ENCODE data around the gene GMDS.
A peak's percentile ranks its signal among the peaks of the same experiment; 100 is the strongest.

The GMDS gene

GRCh38 chr6:1895721-1896120, 349.7 kb downstream of the GMDS start:
- ATAC-seq = no peak

DNA sequence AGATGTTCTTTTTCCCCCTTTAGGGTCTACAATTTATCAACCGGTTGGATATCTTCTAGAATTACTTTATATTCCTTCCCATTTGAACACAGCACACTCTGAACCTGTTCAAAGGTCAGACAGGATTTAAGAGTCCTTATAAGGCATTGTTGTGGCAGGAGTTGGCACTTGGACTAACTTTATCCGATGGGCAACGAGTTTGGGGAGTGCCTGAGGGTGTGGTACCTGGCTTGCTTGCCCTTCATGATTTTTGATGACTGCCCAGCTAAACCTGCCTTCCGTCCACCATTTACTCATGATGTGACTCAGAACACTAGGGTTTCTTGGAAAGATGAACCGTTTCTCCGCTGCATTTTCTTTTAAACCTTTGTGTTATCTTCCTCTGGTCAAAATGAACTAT, 350.5 kb downstream of the GMDS start:
- no peak for ATAC-seq
- no peak for DNase-seq

More at GRCh38 chr6:1895721-1896120, 349.7 kb downstream of the GMDS start:
- DNase-seq = no peak

DNA sequence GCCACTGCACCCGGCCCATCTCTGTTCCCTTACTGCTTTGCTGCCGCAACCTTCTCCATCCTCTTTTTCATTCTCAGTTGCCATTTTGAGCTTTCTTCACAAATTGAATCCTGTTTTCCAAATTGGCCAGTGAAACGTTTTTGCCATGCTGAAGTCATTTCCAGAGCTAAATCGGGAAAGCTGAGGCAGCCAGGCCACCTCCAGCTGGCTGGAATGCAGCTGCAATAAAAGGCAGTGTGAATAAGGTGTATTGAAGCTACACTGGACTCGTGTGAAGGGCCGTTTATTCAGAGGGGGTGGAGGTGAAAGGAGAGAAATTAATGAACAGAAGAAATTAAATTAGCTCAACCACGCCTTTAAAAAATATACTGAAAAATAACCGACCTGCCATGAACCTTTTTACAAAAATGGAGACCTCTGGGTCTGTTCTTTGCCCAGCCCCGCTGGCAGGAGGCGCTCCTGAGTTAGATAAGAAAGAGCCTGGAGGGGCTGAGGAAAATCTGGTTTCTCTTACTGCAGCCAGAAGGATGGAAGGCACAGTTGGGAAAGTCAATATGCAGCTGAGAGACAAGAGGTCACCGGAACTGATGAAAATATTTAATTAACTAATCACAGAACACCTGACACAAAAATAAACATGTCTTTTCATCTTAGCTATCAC, 351.8 kb downstream of the GMDS start:
- ATAC-seq = no peak
- no peak for DNase-seq

GRCh38 chr6:1892716-1893115, 352.7 kb downstream of the GMDS start:
- no peak for ATAC-seq

DNA sequence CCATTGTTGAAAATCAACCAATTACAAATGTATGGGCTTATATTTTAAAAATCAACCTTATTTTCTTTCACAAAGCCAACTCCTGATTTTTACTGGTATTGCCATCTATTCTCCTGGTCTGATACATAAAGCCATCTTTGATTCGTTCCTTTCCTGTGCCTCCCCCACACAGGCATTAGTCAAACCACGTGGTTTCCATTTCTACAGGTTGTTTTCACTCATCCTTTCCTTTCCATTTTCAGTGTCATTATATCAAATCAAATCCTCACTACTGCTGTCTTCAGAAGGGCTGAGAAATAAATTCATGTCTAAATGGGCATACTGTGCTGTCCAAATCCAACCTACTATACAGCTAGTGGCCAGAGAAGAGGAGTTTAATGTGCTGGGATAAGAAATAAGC, 354.4 kb downstream of the GMDS start:
- DNase-seq (no peak), ATAC-seq (peak; percentile 71)

More at GRCh38 chr6:1892716-1893115, 352.7 kb downstream of the GMDS start:
- DNase-seq = no peak

DNA sequence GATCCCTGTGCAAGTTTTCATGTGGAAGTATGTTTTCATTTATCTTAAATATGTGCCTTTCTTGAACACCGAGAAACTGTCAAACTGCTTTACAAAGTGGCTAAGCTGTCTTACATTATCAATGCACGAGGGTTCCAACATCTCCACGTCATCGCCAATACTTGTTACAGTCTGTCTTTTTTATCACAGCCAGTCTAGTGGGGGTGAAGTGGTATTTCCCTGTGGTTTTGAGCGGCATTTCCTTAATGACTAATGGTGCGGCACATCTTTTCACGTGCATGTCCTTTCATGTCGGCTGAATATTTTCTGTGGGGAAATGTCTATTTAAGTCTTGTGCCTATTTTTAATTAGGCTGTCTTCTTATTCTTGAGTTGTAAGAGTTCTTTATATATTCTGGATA, 355.3 kb downstream of the GMDS start:
- no peak for ATAC-seq
- DNase-seq = no peak

DNA sequence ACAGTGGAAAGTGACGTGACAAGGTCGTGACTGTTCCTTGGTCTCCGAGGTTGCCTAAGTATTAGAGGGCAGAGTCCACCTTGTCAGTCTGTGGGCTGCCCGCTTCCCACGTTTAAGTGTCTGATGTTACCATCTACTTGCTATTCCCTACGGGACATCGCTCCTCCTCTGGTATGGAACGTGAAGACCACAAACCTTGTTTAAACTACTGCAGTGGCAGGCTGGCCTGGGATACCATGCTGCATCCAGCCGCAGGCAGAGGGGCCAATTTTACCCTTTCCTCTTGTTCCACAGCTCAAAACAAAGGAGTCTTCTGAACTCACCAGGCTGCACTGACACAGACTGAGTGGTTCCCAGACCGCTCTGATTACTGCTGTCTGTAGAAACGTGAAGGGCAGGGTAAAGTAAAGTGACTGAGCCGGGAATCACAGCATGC, 359.8 kb downstream of the GMDS start:
- DNase-seq (no peak), ATAC-seq (no peak)

- no peak for DNase-seq
- no peak for ATAC-seq
These were observed 361.1 kb downstream of the GMDS start for GRCh38 chr6:1884313-1884712.

GRCh38 chr6:1878330-1878729, 367.1 kb downstream of the GMDS start:
- ATAC-seq = no peak
- no peak for DNase-seq

DNA sequence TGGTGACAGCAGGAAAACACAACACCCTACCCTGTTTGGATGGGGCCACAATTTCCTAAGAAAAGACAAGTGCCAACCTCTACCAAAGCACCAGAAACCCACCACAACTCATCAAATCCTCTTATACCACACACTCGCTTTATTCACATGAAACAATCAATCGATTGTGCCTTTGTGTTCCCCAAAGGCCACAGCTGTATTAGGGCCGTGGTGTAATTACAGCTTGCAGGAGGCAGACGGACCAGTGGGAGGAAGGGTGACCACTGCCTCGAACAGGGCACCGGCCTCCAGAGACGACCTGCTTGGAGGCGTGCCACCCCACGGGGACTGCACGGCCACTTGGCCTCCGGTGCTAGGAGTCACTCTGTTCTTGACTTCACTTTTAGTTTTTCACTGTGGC, 371.6 kb downstream of the GMDS start:
- ATAC-seq = no peak
- no peak for DNase-seq

DNA sequence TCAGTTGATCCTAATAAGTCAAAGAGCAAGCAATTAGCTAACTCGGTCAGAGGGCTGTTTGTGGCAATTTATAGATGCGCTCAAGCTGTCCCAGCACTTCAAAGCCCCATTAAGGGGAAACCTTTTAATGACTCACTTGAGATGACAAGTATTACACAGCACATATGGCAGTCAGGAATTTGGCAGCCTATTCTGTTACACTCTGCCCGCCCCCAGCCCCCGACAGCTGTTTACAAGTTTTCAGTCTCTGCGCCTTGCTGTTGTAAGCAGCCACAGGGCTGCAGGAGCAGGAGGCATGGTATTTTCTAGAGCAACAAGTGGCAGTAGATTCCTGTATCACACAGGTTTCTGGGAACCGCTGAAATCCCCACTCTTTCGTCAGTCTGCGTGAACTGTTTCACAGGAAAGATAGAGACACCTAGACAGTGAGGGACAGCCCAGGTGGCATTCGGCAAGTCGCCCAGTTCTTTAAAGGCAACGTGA, 372.7 kb downstream of the GMDS start:
- ATAC-seq = no peak
- DNase-seq = no peak

GRCh38 chr6:1871724-1872315, 373.6 kb downstream of the GMDS start:
- ATAC-seq = no peak
- DNase-seq = no peak

- ATAC-seq = no peak
- no peak for DNase-seq
These were observed 374.5 kb downstream of the GMDS start for GRCh38 chr6:1870932-1871331.

DNA sequence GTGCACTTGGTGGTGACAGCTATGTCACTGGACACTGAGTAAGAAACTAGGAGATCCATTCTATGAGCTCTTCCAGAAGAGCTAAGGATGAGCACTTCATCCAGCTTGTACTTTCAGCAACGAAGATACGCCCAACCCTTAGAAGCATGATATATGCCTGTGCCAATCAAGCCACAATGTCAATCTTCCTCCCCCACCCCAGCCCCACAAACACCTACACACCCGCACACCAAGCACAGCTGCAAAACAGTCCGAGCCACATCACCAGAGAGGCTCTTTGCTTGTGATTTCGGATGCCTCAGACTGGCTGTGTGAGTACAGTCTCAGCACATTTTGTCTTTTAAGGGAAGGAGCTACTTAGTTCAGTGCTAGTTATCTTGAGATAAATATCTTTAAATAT, 375.2 kb downstream of the GMDS start:
- ATAC-seq = no peak

DNA sequence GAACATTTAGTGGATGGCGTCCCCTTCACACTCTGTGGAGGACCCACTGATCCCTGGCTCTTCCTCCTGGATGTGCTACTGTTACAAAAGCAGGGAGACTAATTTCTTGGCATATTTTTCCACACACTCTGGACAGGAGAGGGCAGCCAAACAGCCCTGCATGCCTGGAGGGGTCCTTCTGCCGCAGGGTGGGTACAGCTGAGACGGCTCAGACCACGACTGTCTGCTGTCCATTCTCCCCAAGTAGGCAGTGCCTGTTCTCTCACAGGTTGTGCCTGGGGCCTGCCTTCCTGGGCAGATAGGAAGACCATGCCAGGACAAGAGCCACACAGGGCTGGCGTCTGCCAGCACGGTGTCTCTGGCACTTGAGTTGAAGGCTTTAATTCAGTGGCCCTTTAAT, 375.6 kb downstream of the GMDS start:
- no peak for DNase-seq
- ATAC-seq = peak; percentile 28

More for the DNA sequence above, 375.2 kb downstream of the GMDS start:
- DNase-seq = no peak

- no peak for ATAC-seq
- no peak for DNase-seq
These were observed 376.1 kb downstream of the GMDS start for GRCh38 chr6:1869308-1869707.

GRCh38 chr6:1868561-1869261, 376.7 kb downstream of the GMDS start:
- ATAC-seq (no peak), DNase-seq (no peak)

DNA sequence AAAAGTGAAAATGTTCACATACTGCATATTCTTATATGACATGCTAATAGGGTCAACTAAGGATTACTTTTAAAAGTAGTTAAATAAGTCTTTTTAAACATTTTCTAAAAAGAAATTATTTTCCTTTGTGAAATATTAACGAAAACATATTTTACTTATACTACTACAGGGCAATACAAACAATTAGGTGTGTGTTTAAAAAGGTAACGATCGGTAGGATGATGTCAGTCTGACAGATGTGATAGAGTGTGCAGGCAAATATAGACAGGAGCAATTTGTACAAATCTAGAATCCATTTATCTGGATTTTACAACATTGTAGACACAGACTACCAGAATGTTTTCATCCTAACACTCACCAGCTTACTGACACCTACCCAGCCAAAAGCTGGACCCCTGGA, 378.2 kb downstream of the GMDS start:
- no peak for ATAC-seq

DNA sequence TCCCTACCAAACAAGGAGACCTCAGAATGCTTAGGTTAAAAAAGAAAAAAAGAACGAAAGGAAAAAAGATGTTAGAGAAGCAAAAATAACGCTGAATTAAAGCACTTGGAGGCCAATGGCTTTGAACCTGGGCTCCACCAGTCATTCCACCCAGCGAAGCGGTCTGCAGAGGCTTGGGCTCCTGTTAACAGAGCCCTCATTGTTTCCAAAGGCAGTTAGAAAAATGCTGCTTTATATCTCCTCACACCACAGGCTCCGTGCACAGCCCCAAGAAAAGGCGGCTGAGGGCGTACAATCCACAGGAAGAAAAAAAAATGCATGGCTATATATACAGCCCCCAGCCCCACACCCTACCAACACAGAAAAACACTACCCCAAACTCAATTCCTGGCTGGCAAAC, 379.8 kb downstream of the GMDS start:
- ATAC-seq (no peak), DNase-seq (no peak)

More for the DNA sequence above, 378.2 kb downstream of the GMDS start:
- DNase-seq = no peak

DNA sequence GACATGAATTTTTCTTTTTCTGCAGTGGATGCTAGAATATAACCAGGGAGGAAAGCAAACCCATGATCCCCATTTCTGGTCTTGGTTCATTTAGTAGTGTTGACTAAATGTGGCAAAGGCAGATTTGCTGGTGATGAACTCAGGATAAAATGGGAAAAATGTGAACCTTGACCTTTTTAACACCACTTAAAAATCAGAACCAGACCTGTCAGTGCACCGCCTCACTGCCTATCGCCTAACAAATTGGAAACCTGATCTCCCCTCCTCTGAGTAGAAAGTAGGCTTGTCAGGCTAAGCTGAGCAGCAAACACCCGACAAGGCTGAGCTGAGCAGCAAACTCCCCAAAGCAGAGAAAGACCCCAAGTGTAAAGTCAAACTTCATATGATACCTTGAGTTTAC, 380.9 kb downstream of the GMDS start:
- no peak for ATAC-seq
- no peak for DNase-seq

- ATAC-seq (no peak), DNase-seq (no peak)
These were observed 383.0 kb downstream of the GMDS start for GRCh38 chr6:1862411-1862810.

DNA sequence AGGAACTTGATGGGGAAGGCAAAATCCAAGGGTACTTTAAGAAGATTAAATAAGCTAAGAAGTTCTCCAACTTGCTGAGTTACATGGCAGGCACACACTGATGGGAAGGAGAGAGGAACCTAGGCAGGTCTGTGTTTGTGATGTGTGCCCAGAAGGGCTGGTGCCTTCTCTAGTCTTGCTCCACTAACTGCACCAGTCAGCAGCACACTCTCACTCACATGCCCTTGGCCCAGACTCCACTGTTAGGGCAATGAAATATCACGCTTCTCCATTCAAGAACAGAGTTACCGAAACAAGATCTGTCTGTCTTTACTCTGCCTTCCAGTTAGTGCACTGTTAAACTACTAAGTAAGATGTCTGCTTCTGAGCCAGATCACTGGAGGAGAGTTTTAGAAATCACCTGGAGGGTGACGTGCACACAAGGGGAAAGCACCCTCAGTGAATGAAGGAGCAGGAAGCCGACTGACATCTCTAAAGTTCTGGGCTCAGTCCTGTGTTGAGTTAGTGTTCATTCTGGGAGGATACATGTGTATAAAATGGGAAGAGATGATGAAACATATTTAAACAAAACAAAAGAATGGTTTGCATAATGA, 384.6 kb downstream of the GMDS start:
- DNase-seq = no peak
- no peak for ATAC-seq

GRCh38 chr6:1858859-1859258, 386.5 kb downstream of the GMDS start:
- ATAC-seq (no peak), DNase-seq (no peak)
